Glutamatergic neuron (in vitro differentiated cells): ENCODE results near the gene ARID3C. TPM values are rescaled to one million over a fixed set of nuclear protein-coding genes. Genes with fewer than 3 reads are reported as not detected.

Experiments used
- DNase-seq: peaks from one replicate; pipeline ENCODE4 v3.0.0; 2022
- H3K27ac Mint-ChIP-seq: one replicate; pipeline ENCODE4 v1.8.0; 2020; ENCODE audit warnings: mild to moderate bottlenecking, mixed read lengths, inconsistent platforms; ENCODE audit not compliant: unreplicated experiment
- H3K27me3 Mint-ChIP-seq: one replicate; pipeline ENCODE4 v1.8.0; 2020; ENCODE audit warnings: mild to moderate bottlenecking, moderate library complexity, mixed read lengths, inconsistent platforms; ENCODE audit not compliant: unreplicated experiment
- H3K36me3 Mint-ChIP-seq: one replicate; pipeline ENCODE4 v1.8.0; 2020; ENCODE audit warnings: mild to moderate bottlenecking, mixed read lengths, inconsistent platforms; ENCODE audit not compliant: unreplicated experiment
- H3K4me1 Mint-ChIP-seq: one replicate; pipeline ENCODE4 v1.8.0; 2020; ENCODE audit warnings: mild to moderate bottlenecking, low read depth, mixed read lengths, inconsistent platforms; ENCODE audit not compliant: unreplicated experiment
- H3K4me3 Mint-ChIP-seq: one replicate; pipeline ENCODE4 v1.8.0; 2020; ENCODE audit warnings: mild to moderate bottlenecking, mixed read lengths, inconsistent platforms; ENCODE audit not compliant: unreplicated experiment
- H3K9me3 Mint-ChIP-seq: one replicate; pipeline ENCODE4 v1.8.0; 2020; ENCODE audit warnings: mild to moderate bottlenecking, moderate library complexity, mixed read lengths, inconsistent platforms; ENCODE audit not compliant: unreplicated experiment
- total RNA-seq: library from RNA; stranded (reverse); fragmentation: NEBNext Ultra II Directional; extraction: Animal tissue kit (Norgen Biotek cat#: 25700); gene quantifications from one replicate; pipeline ENCODE4 v1.2.1, GENCODE V29; 2021; ENCODE audit not compliant: unreplicated experiment
- TF ChIP-seq, protein P1 (sequence below): fragments of 200-600 bp; sonication (generic); IDR thresholded peaks from one replicate; pipeline ENCODE4 v1.5.0; 2021; ENCODE audit not compliant: partially characterized antibody, unreplicated experiment

The ARID3C gene
- total RNA-seq, 1 donor from 2014 or later = not detected

DNA sequence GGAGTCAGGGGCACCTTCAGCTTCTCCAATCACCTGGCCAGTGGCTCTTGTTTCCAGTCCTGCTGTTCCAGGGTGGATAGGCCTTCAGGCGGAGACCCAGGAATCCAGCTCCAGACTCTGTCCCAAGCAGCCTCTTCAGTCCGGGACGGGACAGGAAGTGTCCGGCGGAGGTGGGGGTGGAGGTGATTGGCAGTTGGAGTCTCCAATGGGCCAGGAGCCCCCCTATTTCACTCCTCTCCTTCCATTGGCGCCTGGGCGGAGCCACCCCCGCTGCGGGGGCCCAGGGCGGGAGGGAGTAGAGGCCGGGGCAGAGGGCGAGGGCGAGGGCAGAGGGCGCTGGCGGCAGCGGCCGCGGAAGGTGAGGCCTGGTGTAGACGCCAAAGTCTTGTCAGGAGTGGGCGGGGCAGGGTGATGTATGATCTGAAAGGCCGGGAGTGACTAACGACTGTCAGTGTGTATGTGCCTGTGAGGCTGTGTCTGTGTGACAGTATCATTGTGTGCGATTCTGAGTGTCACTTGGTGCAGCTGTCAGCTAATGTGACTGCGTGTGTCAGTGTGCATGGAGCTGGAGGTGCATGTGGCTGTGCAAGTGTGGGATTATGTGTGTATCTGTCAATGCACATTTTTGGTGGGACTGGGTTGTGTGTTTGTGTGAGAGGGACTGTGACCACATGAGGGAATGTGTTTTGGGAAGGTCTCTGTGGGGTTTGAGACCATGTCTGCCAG is 23.2 kb upstream of the ARID3C start, which contains the start of gene IL11RA:
Gene IL11RA, plus strand, starts transcription at position 310 of the 726 bp plus-strand sequence. CDS start 3,033 bp downstream, outside the sequence.
- Mint-ChIP-seq H3K27me3 (peaks cover 7% of the 10 kb centered on the region), H3K4me1 (peaks cover 31% of the 10 kb centered on the region), H3K27ac (peak within 1 kb of the TSS; percentile 48), H3K9me3 (peaks cover 8% of the 10 kb centered on the region), H3K4me3 (peak within 1 kb of the TSS; percentile 77), H3K36me3 (peaks cover 8% of the 10 kb centered on the region)
- DNase-seq = peak; percentile 64
- TF ChIP-seq, protein P1, sequence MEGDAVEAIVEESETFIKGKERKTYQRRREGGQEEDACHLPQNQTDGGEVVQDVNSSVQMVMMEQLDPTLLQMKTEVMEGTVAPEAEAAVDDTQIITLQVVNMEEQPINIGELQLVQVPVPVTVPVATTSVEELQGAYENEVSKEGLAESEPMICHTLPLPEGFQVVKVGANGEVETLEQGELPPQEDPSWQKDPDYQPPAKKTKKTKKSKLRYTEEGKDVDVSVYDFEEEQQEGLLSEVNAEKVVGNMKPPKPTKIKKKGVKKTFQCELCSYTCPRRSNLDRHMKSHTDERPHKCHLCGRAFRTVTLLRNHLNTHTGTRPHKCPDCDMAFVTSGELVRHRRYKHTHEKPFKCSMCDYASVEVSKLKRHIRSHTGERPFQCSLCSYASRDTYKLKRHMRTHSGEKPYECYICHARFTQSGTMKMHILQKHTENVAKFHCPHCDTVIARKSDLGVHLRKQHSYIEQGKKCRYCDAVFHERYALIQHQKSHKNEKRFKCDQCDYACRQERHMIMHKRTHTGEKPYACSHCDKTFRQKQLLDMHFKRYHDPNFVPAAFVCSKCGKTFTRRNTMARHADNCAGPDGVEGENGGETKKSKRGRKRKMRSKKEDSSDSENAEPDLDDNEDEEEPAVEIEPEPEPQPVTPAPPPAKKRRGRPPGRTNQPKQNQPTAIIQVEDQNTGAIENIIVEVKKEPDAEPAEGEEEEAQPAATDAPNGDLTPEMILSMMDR = no peak

GRCh38 chr9:34651321-34651720 is 22.5 kb upstream of the ARID3C start:
- Mint-ChIP-seq H3K36me3 (peaks cover 8% of the 10 kb centered on the region), H3K4me3 (peak overlapping the region; percentile 77), H3K9me3 (peaks cover 8% of the 10 kb centered on the region), H3K27me3 (peaks cover 7% of the 10 kb centered on the region), H3K27ac (peak overlapping the region; percentile 46), H3K4me1 (peaks cover 27% of the 10 kb centered on the region)
- DNase-seq = no peak
- TF ChIP-seq, protein P1 = no peak

GRCh38 chr9:34650816-34651215 is 21.9 kb upstream of the ARID3C start:
- Mint-ChIP-seq H3K27ac (no peak overlapping the region), H3K9me3 (peaks cover 6% of the 10 kb centered on the region), H3K36me3 (peaks cover 8% of the 10 kb centered on the region), H3K4me1 (peaks cover 28% of the 10 kb centered on the region), H3K4me3 (no peak overlapping the region), H3K27me3 (peaks cover 8% of the 10 kb centered on the region)
- TF ChIP-seq, protein P1 = no peak
- no peak for DNase-seq

DNA sequence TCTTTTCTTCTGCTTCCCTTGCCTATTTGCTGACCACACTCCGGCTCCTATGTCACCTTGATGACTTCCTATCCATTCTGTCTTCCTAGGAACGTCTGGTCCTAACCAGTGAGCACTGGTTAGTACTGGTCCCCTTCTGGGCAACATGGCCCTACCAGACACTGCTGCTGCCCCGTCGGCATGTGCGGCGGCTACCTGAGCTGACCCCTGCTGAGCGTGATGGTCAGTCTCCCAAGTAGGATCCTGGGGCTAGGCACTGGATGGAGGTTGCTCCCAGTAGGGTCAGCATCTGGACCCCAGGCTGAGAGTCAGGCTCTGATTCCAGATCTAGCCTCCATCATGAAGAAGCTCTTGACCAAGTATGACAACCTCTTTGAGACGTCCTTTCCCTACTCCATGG is 19.8 kb upstream of the ARID3C start:
- Mint-ChIP-seq H3K27me3 (peaks cover 10% of the 10 kb centered on the region), H3K4me3 (peak overlapping the region; percentile 52), H3K4me1 (peaks cover 23% of the 10 kb centered on the region), H3K36me3 (peaks cover 8% of the 10 kb centered on the region), H3K9me3 (peaks cover 6% of the 10 kb centered on the region), H3K27ac (no peak overlapping the region)
- TF ChIP-seq, protein P1 = no peak
- DNase-seq = no peak

DNA sequence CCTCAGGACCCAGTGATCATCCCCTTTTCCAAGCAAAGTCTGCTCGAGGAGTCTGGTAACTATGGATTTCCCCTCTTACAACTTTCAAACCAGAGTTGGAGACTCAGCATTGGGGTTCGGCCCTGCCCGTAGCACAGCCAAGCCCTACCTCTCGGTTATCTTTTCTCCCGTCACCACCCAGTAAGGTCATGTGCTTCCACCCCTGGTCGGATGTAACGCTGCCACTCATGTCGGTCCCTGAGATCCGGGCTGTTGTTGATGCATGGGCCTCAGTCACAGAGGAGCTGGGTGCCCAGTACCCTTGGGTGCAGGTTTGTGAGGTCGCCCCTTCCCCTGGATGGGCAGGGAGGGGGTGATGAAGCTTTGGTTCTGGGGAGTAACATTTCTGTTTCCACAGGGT is 18.8 kb upstream of the ARID3C start:
- TF ChIP-seq, protein P1 = no peak
- Mint-ChIP-seq H3K4me3 (peak overlapping the region; percentile 91), H3K27ac (no peak overlapping the region), H3K9me3 (peaks cover 6% of the 10 kb centered on the region), H3K36me3 (peaks cover 8% of the 10 kb centered on the region), H3K4me1 (peaks cover 16% of the 10 kb centered on the region), H3K27me3 (peaks cover 10% of the 10 kb centered on the region)
- DNase-seq = no peak
